ENCODE data around the gene KRT15.
A peak's percentile ranks its signal among the peaks of the same experiment; 100 is the strongest.

Gene KRT15

DNA sequence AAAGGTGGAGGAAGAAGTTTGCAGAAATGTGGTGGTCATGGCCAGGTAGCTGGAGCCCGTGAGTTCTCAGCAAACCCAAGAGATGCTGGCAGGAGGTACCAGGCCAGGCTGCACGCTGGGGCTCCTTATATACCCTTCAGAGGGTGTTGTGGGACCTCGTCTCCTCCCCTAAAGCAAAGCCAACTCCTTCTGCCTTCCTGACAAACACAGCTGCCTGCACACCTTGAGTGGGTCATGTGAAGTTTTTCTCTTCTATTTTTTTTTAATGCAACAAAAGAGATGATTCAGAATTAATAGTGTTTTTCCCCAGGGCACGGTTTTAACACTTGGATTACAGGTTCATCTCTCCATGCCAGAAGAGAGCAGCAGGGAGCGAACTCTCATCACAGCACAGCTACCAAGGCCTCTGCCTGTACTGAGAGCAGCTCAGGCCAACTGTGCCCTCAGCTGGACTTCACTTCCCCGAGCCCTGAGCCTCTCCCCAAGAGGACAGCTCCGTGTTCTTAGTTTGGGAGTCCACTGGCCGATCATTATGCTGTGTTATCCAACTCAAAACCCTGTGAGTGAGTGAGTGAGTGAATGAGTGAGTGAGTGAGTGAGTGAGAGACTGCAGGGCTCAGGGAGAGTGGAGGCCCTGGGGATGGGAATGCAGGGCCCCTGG, at the start of gene KRT15:
Gene KRT15, minus strand, starts transcription at position 102 of the 661 bp plus-strand sequence. Its CDS starts 63 bp downstream, at position 39.
- no peak for DNase-seq

DNA sequence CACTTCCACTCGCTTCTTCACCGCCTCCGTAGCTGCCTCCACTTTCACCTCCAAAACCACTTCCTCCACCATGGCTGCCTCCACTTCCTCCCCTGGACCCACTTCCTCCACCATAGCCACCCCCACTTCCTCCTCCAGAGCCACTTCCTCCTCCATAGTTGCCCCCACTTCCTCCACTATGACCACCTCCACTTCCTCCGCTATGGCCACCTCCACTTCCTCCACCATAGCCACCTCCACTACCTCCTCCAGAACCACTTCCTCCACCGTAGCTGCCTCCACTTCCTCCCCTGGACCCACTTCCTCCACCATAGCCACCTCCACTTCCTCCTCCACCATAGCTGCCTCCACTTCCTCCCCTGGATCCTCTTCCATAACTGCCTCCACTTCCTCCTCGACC, 48.6 kb upstream of the KRT15 start:
- no peak for DNase-seq

DNA sequence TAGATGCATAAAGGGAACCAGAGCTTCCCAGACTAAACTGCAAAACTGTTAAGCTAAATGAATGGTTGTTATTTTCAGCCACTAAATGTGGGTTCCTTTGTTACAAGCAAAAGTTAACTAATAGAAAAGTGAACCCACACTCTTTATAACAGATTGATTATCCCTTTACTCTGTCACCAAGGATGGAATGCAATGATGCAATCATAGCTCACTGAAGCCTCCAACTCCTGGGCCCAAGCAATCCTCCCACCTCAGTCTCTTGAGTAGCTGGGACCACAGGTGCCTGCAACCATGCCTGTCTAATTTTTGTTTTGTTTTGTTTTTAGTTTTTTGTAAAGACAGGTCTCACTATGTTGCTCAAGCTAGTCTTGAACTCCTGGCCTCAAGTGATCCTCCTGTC, 46.6 kb upstream of the KRT15 start:
- no peak for DNase-seq

DNA sequence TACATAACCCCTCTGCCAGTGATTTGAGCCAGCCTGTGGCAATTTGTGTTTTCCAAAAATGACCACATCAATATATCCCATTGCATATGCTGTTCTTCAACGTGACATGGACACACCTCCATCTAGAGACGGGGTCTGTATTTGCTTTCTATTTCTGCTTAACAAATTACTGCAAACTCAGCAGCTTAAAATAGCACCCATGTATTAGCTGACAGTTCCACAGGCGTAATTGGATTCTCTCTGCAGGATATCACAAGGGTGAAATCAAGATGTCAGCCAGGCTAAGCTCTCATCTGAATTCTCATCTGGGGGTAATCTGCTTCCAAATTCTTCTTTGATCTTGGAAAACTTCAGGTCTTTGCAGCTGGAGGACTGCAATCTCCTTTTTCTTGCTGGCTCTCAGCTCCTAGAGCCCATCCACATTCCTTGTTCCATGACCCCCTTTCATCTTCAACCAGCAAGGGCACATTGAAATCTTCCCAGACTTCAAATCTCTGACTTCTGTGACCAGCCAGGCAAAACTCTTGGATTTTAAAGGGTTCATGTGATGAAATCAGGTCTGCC, 45.0 kb upstream of the KRT15 start:
- no peak for DNase-seq

DNA sequence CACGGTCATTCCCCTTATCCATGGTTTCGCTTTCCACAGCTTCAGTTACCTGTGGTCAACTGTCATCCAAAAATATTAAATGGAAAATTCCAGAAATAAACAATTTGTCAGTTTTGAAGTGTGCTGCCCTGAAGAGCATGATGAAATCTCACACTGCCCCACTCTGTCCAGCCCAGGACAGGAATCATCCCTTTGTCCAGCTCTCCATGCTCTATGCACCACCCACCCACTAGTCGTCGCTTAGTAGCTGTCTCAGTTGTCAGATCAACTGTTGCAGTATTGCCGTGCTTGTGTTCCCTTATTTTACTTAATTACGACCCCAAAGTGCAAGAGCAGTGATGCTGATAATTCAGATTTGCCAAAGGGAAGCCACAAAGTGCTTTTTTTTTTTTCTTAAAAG, 42.9 kb upstream of the KRT15 start:
- no peak for DNase-seq

DNA sequence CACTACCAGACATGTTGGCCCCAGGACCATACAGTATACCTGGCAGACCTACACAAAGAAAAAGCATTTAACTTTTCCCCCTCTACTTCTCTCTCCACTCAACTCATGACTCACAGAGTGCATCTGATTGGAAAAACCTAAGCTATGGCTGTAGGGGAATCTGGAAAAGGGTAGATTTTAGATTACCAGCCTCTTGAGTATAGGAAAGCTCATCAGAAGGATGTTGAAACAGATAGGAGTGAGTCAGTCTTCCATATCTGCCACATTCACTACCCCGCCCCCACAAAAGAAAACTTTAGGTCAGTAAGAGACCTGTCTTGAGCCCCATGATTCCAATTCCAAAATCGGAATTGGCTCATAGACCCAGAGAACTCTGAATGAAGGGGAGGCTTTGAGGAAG, 40.9 kb upstream of the KRT15 start:
- DNase-seq = no peak

GRCh38 chr17:41556931-41557330, 38.2 kb upstream of the KRT15 start:
- DNase-seq = no peak

DNA sequence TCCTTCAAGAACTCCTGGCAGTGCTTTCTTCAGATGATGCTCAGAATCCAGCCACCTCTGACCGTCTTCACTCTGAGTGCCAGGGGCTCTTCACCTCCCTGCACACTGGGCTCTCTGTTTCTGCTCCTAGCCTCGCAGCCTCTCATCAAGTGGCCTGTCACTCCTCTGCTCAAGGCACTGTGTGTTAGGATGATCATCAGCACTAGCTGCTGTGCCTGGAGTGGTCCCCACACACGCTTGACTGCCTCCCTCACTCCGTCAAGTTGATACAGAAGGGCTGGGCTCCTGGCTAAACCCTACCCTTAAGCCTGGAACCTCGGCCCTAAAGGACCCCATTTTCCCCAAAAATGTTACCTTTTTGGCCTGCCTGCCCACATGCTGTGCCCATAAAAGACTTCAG, 37.6 kb upstream of the KRT15 start:
- no peak for DNase-seq

GRCh38 chr17:41555105-41555887, 36.6 kb upstream of the KRT15 start:
- no peak for DNase-seq

- DNase-seq = no peak
Measured at GRCh38 chr17:41553987-41554680, 35.4 kb upstream of the KRT15 start.

DNA sequence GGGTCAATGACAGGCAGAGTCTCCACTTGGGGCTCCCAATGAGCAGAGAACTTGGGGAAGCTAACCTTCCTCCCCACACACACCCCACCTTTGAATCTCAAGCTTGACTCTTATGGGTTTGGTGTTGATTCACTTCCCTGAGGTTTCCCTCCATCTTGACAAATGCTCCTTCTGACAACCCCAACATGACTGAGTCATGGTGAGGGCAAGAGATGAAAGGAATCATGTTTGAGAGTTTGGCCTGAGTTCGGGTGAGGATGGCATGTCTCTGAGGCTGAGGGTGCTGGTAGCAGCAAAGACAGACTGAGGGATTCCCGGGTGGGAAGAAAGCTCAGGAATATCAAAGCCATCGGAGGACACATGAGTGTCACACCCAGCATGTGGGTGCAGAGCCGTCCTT, 34.5 kb upstream of the KRT15 start:
- no peak for DNase-seq

GRCh38 chr17:41552455-41552854, 33.8 kb upstream of the KRT15 start:
- DNase-seq = no peak

DNA sequence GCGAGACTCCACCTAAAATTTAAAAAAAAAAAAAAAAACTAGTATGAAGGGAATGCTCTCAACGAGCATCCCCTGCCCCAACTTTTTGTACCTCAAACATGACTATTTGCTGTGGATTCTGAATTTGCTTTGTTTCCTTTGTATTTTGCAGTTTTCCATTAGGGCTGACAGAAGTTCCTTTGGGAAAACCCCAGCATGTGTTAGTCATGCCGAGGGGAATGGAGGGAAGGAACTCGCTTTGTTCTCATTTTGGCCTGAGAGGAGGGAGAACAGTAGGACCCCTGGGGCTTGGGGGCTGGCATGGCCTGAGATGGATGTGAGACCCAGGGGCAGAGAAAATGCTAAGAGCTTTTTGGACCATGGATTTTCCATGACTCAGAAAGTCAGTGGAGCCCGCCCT, 32.7 kb upstream of the KRT15 start:
- no peak for DNase-seq

- peak; percentile 35 for DNase-seq
Measured at GRCh38 chr17:41549596-41550039, 30.9 kb upstream of the KRT15 start.

DNA sequence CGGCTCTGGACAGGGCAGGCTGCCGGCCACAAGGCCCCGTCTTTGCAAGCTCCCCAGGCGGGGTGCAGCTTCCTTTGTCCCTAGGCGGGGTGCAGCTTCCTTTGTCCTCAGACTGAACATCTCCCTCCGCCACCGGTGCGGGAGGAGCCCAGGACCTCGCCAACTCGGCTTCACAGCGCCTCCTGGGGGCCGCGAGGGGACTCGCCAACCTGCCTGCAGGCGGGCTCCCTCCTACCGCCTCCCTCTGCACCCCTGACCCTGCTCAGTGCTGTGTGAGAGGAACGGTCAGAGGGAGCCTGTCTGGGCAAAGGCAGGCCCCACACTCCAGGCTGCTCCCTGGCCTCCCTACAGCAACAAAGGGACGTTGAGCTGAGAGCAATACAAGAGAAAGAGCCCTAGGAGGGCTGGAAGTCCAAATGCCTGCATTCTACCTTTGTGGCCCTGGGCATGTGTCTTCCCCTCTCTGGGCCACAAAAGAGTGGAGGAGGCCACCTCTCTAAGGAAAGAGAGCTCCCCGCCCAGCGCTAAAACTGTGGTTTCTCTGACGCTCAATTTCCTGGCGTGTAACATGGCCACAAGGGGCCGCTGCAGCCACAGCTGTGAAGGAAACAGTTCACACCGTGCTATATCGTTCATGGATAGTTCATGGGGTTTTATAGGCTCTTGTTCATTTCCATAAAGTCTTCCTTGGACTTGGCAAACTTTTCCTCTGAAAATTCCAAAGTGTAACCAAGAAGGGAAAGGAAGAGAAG, 30.3 kb upstream of the KRT15 start:
- peak; percentile 92 for DNase-seq

DNA sequence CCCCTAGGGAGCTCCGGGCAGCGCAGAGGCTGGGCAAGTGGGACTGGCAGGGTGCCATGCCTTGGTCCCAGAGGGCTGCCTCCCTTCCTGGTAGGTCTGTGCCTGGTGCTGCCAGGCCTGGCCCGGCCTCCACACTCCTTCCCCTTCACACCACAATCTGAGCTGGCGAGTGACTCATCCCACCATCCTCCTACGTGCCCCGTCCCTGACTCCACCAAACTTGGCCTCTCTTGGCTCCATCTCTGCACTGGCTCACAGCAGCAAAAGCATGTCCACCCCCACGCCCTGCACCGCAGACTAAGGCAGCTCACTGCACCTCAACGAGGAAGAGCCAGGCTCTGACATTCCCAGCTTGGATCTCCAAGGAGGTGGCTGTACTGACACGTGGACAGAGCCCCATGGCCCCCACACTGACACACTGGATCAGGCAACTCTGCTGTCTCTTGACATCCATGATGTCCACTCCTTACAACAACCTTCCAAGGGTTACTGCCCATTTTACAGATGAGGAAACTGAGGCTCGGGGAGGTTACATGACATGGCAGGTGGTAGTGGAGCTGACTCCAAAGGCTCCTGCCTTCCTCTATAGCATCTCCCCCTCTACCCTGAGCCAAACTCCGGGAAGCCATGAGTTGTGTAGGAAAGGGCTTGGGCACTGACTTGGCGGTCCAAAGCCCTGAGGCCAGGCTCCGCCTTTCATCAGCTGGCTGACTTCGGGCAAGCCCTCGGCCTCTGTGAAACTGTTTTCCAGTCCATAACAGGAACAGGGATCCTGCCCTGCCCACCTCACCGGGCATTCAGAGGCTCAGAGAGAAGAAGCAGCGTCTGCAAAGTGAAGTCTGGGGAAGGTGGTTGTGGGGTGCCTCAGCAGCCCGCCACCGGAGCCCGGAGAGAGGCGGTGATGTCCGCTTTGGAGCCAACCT, 29.5 kb upstream of the KRT15 start:
- DNase-seq = peak; percentile 54

- no peak for DNase-seq
Measured at GRCh38 chr17:41547378-41547841, 28.7 kb upstream of the KRT15 start.

- no peak for DNase-seq
Measured at GRCh38 chr17:41546819-41547218, 28.1 kb upstream of the KRT15 start.

GRCh38 chr17:41545829-41546410, 27.2 kb upstream of the KRT15 start:
- no peak for DNase-seq

DNA sequence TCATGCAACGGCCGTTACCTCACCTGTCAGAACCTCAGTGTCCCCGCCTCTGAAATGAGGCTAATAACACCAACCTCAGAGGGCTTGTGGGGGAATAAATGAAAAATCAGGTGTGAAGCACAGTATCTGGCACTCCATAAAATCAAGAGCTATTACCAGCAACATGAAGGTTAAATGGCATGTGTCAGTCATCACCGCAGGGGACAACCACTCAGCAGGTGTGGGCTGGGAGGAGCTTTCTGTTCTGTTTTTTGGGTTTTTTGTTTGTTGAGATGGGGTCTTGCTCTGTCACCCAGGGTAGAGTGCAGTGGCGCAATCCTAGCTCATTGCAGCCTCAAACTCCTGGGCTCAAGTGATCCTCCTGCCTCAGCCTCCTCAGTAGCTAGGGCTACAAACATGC, 26.2 kb upstream of the KRT15 start:
- no peak for DNase-seq

GRCh38 chr17:41544491-41544892, 25.8 kb upstream of the KRT15 start:
- no peak for DNase-seq
